HFFc6 (cell line): ENCODE measurements around the gene MARCHF3. TPM values are rescaled to one million over a fixed set of nuclear protein-coding genes. Genes with fewer than 3 reads are reported as not detected.

ENCODE experiments used
- DNase-seq: peaks from one replicate; pipeline ENCODE4 v3.0.0-alpha.2; 2018
- H3K27ac Mint-ChIP-seq: 2 replicates; pipeline ENCODE4 v1.8.0; 2020; ENCODE audit warnings: mild to moderate bottlenecking, mixed read lengths
- H3K27me3 Mint-ChIP-seq: 2 replicates; pipeline ENCODE4 v1.8.0; 2021; ENCODE audit warnings: mild to moderate bottlenecking, moderate library complexity, mixed read lengths; ENCODE audit not compliant: insufficient read depth
- H3K36me3 Mint-ChIP-seq: 2 replicates; pipeline ENCODE4 v1.8.0; 2021; ENCODE audit warnings: low read depth, mixed read lengths
- H3K4me1 Mint-ChIP-seq: 2 replicates; pipeline ENCODE4 v1.8.0; 2020; ENCODE audit warnings: low read depth, mixed read lengths
- H3K4me3 Mint-ChIP-seq: 2 replicates; pipeline ENCODE4 v1.8.0; 2020; ENCODE audit warnings: mild to moderate bottlenecking, moderate library complexity, mixed read lengths
- H3K9me3 Mint-ChIP-seq: 2 replicates; pipeline ENCODE4 v1.8.0; 2020; ENCODE audit warnings: mild to moderate bottlenecking, mixed read lengths
- CTCF ChIP-seq: fragments of 200-600 bp; sonication (generic); IDR thresholded peaks from 2 replicates; pipeline ENCODE4 v1.5.0; 2021; ENCODE audit warnings: antibody characterized with exemption, mild to moderate bottlenecking
- total RNA-seq, 6 experiments: library from RNA; stranded (reverse); fragmentation: NEBNext Ultra II Directional; extraction: Animal tissue kit (Norgen Biotek cat#: 25700); gene quantifications; 2 replicates in 1 of 6; 3 replicates in 5 of 6; pipeline ENCODE4 v1.2.3, GENCODE V29; 2021

Gene MARCHF3
- total RNA-seq, 6 experiments from 2014 or later, result 12.3 to 17.8 (median 13.3) TPM

- H3K27ac Mint-ChIP-seq, result peak overlapping the region; percentile 61
- H3K4me1 Mint-ChIP-seq, result peaks cover 52% of the 10 kb centered on the region
- H3K4me3 Mint-ChIP-seq, result peak overlapping the region; percentile 87
- TF ChIP-seq CTCF, result peak; percentile 72
- H3K27me3 Mint-ChIP-seq, result no peaks in the 10 kb centered on the region
- peak; percentile 73 for DNase-seq
- no peaks in the 10 kb centered on the region for H3K36me3 Mint-ChIP-seq
- no peaks in the 10 kb centered on the region for H3K9me3 Mint-ChIP-seq
These were observed 638 bp downstream of the MARCHF3 start for GRCh38 chr5:127029581-127030258.

GRCh38 chr5:127028822-127029457, 1.4 kb downstream of the MARCHF3 start:
- Mint-ChIP-seq H3K27ac (peak overlapping the region; percentile 67), H3K4me3 (peak overlapping the region; percentile 87), H3K27me3 (no peaks in the 10 kb centered on the region), H3K9me3 (no peaks in the 10 kb centered on the region), H3K36me3 (no peaks in the 10 kb centered on the region), H3K4me1 (peaks cover 55% of the 10 kb centered on the region)
- TF ChIP-seq CTCF, result no peak
- peak; percentile 41 for DNase-seq

- no peaks in the 10 kb centered on the region for H3K36me3 Mint-ChIP-seq
- no peak overlapping the region for H3K27ac Mint-ChIP-seq
- H3K9me3 Mint-ChIP-seq, result no peaks in the 10 kb centered on the region
- H3K4me3 Mint-ChIP-seq, result no peak overlapping the region
- no peak for DNase-seq
- no peaks in the 10 kb centered on the region for H3K27me3 Mint-ChIP-seq
- TF ChIP-seq CTCF, result no peak
- peaks cover 59% of the 10 kb centered on the region for H3K4me1 Mint-ChIP-seq
These were observed 2.8 kb downstream of the MARCHF3 start for GRCh38 chr5:127027539-127027938.

GRCh38 chr5:127026166-127026565, 4.2 kb downstream of the MARCHF3 start:
- DNase-seq, result no peak
- no peaks in the 10 kb centered on the region; the same call in 1 of the 2 replicates for H3K27me3 Mint-ChIP-seq
- H3K36me3 Mint-ChIP-seq, result 0 out of 2 replicates have a peak, but pooled peaks cover 8% of the 10 kb centered on the region
- no peak overlapping the region for H3K27ac Mint-ChIP-seq
- TF ChIP-seq CTCF, result no peak
- no peak overlapping the region for H3K4me3 Mint-ChIP-seq
- H3K9me3 Mint-ChIP-seq, result no peaks in the 10 kb centered on the region
- peaks cover 59% of the 10 kb centered on the region for H3K4me1 Mint-ChIP-seq

GRCh38 chr5:127025467-127025866, 4.9 kb downstream of the MARCHF3 start:
- Mint-ChIP-seq H3K36me3 (0 out of 2 replicates have a peak, but pooled peaks cover 8% of the 10 kb centered on the region), H3K4me1 (peaks cover 59% of the 10 kb centered on the region), H3K27me3 (no peaks in the 10 kb centered on the region; the same call in 1 of the 2 replicates), H3K9me3 (no peaks in the 10 kb centered on the region), H3K4me3 (no peak overlapping the region), H3K27ac (no peak overlapping the region)
- DNase-seq, result no peak
- no peak for TF ChIP-seq CTCF
